Testis (tissue), 2 donors: Measurements from ENCODE around the gene PSMB11.

Experiments
- POLR2A ChIP-seq: fragments of 450-650 bp; IDR thresholded peaks from one replicate; pipeline ENCODE4 v1.6.1; 2017; ENCODE audit warnings: antibody characterized with exemption, mild to moderate bottlenecking, moderate library complexity
- TF ChIP-seq, protein P1 (sequence below), 3 experiments: fragments of 450-650 bp in 2 of 3; fragments of 200-600 bp in 1 of 3; sonication (generic) in 1 of 3; IDR thresholded peaks; one replicate each; pipeline ENCODE4 v1.5.1; 2016 to 2019; ENCODE audit warnings: antibody characterized with exemption in 3 of 3, mild to moderate bottlenecking in 2 of 3, moderate library complexity in 1 of 3

DNA sequence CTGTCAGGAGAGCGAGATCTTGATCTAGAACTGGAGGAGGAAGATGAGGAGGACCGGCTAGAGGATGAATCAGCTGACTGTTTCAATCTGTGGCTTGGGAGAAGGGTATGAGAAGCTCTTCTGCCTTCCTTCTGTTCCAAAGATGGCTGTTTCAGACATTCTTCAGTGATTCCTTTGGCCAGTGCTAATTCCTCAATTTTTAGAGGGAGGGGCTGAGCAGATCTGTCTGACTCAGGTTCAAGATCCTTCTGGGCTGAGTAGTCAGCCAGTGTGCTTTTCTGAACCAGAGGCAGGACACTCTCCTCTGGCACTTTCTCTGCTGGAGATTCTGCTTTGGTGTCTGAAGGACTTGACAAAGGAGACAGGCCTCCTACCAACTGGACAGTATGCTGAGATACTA lies 37.7 kb downstream of the PSMB11 start:
- TF ChIP-seq, protein P1, sequence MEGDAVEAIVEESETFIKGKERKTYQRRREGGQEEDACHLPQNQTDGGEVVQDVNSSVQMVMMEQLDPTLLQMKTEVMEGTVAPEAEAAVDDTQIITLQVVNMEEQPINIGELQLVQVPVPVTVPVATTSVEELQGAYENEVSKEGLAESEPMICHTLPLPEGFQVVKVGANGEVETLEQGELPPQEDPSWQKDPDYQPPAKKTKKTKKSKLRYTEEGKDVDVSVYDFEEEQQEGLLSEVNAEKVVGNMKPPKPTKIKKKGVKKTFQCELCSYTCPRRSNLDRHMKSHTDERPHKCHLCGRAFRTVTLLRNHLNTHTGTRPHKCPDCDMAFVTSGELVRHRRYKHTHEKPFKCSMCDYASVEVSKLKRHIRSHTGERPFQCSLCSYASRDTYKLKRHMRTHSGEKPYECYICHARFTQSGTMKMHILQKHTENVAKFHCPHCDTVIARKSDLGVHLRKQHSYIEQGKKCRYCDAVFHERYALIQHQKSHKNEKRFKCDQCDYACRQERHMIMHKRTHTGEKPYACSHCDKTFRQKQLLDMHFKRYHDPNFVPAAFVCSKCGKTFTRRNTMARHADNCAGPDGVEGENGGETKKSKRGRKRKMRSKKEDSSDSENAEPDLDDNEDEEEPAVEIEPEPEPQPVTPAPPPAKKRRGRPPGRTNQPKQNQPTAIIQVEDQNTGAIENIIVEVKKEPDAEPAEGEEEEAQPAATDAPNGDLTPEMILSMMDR (IDR thresholded peaks at IDR 0.05) = no peak
- no peak for TF ChIP-seq POLR2A
